Left cardiac atrium (tissue), 4 donors: ENCODE measurements around the gene SNX9. TPM values are rescaled to one million over a fixed set of nuclear protein-coding genes. Genes with fewer than 3 reads are reported as not detected.
"Not testable (repeated sequence)": the region's sequence is repeated elsewhere in the genome, so short reads cannot be mapped to it uniquely, and the experiment has no call there.

Source experiments
- ATAC-seq, 2 donors: fragments of 200-7000 bp; cut with Tn5 transposase; one replicate each; pipeline ENCODE4 v1.9.1; 2020; ENCODE audit warnings: mild to moderate bottlenecking in 2 of 2, moderate library complexity in 2 of 2
- DNase-seq: peaks from one replicate; pipeline ENCODE4 v3.0.0-alpha.2; 2020
- intact Hi-C, 2 donors: fragments of 100-400 bp; cut with DNase I; formaldehyde crosslinking; loops; one replicate each; pipeline versions ENCODE4 v1.14.1 to v1.15.1; 2022 to 2023
- total RNA-seq, 2 donors: library from RNA; stranded (reverse); fragmentation: NEBNext Ultra II Directional; extraction: Animal tissue kit (Norgen Biotek cat#: 25700); gene quantifications; one replicate each; pipeline ENCODE4 v1.2.1, GENCODE V29; 2021
- donor health status: DM: no; HTN: yes; CAD: no.
- donor health status: DM: no; HTN: yes; CAD: no; lungs with severe emphysema.
- donor health status: DM: yes; HTN: yes; CAD: no.
- donor health status: Dilated cardiomyopathy.

Gene SNX9
- total RNA-seq, 2 donors from 2014 or later = 37.7 to 39.9 TPM

GRCh38 chr6:157799561-157799960, 23.5 kb upstream of the SNX9 start:
- DNase-seq, intact Hi-C loops, ATAC-seq: not testable (repeated sequence)

GRCh38 chr6:157800420-157801237, 22.4 kb upstream of the SNX9 start:
- no peak for DNase-seq
- intact Hi-C loops = no loop called here
- ATAC-seq = peak in 1 of 2 donors; percentile 26

- peak in 1 of 2 donors; percentile 36 for ATAC-seq
- intact Hi-C loops = no loop called here
- DNase-seq = no peak
Measured at GRCh38 chr6:157804448-157805327, 18.4 kb upstream of the SNX9 start.

GRCh38 chr6:157806131-157806855, 16.8 kb upstream of the SNX9 start:
- no peak for ATAC-seq
- intact Hi-C loops = no loop called here
- DNase-seq = no peak

GRCh38 chr6:157806856-157807215, 16.2 kb upstream of the SNX9 start:
- DNase-seq = no peak
- intact Hi-C loops = no loop called here
- ATAC-seq = no peak

GRCh38 chr6:157808405-157808950, 14.6 kb upstream of the SNX9 start:
- intact Hi-C loops = no loop called here
- ATAC-seq = no peak
- DNase-seq = no peak

- ATAC-seq (no peak), DNase-seq (no peak)
- intact Hi-C loops = no loop called here
Measured at GRCh38 chr6:157809613-157810012, 13.4 kb upstream of the SNX9 start.

- no peak for DNase-seq
- ATAC-seq = no peak
- intact Hi-C loops = no loop called here
Measured at GRCh38 chr6:157811137-157811475, 11.9 kb upstream of the SNX9 start.

GRCh38 chr6:157811476-157812173, 11.4 kb upstream of the SNX9 start:
- intact Hi-C loops = no loop called here
- no peak for DNase-seq
- no peak for ATAC-seq

- intact Hi-C loops = no loop called here
- DNase-seq = no peak
- ATAC-seq = no peak
Measured at GRCh38 chr6:157812425-157813171, 10.4 kb upstream of the SNX9 start.

- intact Hi-C loops = no loop called here
- ATAC-seq (peak; percentile 71 to 85), DNase-seq (no peak)
Measured at GRCh38 chr6:157813191-157813590, 9.9 kb upstream of the SNX9 start.

GRCh38 chr6:157813750-157814455, 9.1 kb upstream of the SNX9 start:
- DNase-seq (no peak), ATAC-seq (peak; percentile 84 to 87)
- intact Hi-C loops = no loop called here

- ATAC-seq = peak; percentile 15 to 35
- intact Hi-C loops = no loop called here
- DNase-seq = no peak
Measured at GRCh38 chr6:157814883-157815282, 8.2 kb upstream of the SNX9 start.

GRCh38 chr6:157821342-157822033, 1.6 kb upstream of the SNX9 start:
- ATAC-seq (no peak), DNase-seq (no peak)
- intact Hi-C loops = loop anchor here in 1 of 2 donors (5.0 kb wide), 1 partner anchor 64 kb away; no protein-coding TSS in a partner anchor

- intact Hi-C loops = loop anchor here in 1 of 2 donors (5.0 kb wide), 1 partner anchor 65 kb away; no protein-coding TSS in a partner anchor
- DNase-seq (peak; percentile 37), ATAC-seq (peak in 1 of 2 donors; percentile 14)
Measured at GRCh38 chr6:157822245-157823000, 623 bp upstream of the SNX9 start.
